GM23248 (cell line): ENCODE results near the gene SALL2. TPM values are rescaled to one million over a fixed set of nuclear protein-coding genes. Genes with fewer than 3 reads are reported as not detected.
A peak's percentile ranks its signal among the peaks of the same experiment; 100 is the strongest.

Experiments used
- DNase-seq: peaks from one replicate; pipeline ENCODE4 v3.0.0-alpha.2; 2015
- H2AFZ ChIP-seq: fragments of 200-600 bp; sonication (generic); 2 replicates; pipeline ENCODE4 v1.6.1; 2016; ENCODE audit warnings: antibody characterized with exemption
- H3F3A ChIP-seq: fragments of 200-600 bp; sonication (generic); 2 replicates; pipeline ENCODE4 v1.6.1; 2016; ENCODE audit warnings: mild to moderate bottlenecking, antibody characterized with exemption, mixed run types; ENCODE audit not compliant: insufficient read depth
- H3K27ac ChIP-seq: fragments of 200-600 bp; sonication (generic); 2 replicates; pipeline ENCODE4 v1.5.1; 2016; ENCODE audit warnings: mild to moderate bottlenecking
- H3K27me3 ChIP-seq: fragments of 200-600 bp; sonication (generic); replicated peaks from 2 replicates; pipeline ENCODE4 v1.6.1; 2016; ENCODE audit warnings: mild to moderate bottlenecking; ENCODE audit not compliant: insufficient read depth
- H3K36me3 ChIP-seq: fragments of 200-600 bp; sonication (generic); 2 replicates; pipeline ENCODE4 v1.6.1; 2016; ENCODE audit warnings: low read depth, mild to moderate bottlenecking
- H3K4me1 ChIP-seq: fragments of 200-600 bp; sonication (generic); 2 replicates; pipeline ENCODE4 v1.6.1; 2016; ENCODE audit warnings: mild to moderate bottlenecking; ENCODE audit not compliant: insufficient read depth
- H3K4me2 ChIP-seq: fragments of 200-600 bp; sonication (generic); one replicate; pipeline ENCODE4 v1.6.1; 2016; ENCODE audit warnings: mild to moderate bottlenecking; ENCODE audit not compliant: unreplicated experiment
- H3K4me3 ChIP-seq: fragments of 200-600 bp; sonication (generic); 2 replicates; pipeline ENCODE4 v1.5.1; 2016; ENCODE audit warnings: mild to moderate bottlenecking
- H3K79me2 ChIP-seq: fragments of 200-600 bp; sonication (generic); 2 replicates; pipeline ENCODE4 v1.6.1; 2016; ENCODE audit warnings: mild to moderate bottlenecking; ENCODE audit not compliant: insufficient read depth
- H3K9ac ChIP-seq: fragments of 200-600 bp; sonication (generic); 2 replicates; pipeline ENCODE4 v1.6.1; 2016; ENCODE audit warnings: mild to moderate bottlenecking
- H3K9me2 ChIP-seq: fragments of 200-600 bp; sonication (generic); 2 replicates; pipeline ENCODE4 v1.6.1; 2016; ENCODE audit warnings: mixed run types, mild to moderate bottlenecking, moderate library complexity; ENCODE audit not compliant: insufficient read depth
- H3K9me3 ChIP-seq: fragments of 200-600 bp; sonication (generic); one replicate; pipeline ENCODE4 v1.6.1; 2017; ENCODE audit warnings: low read depth
- H4K20me1 ChIP-seq: fragments of 200-600 bp; sonication (generic); 2 replicates; pipeline ENCODE4 v1.6.0; 2016; ENCODE audit not compliant: insufficient read depth
- EZH2 ChIP-seq: fragments of 200-600 bp; sonication (generic); IDR thresholded peaks from 2 replicates; pipeline ENCODE4 v1.6.1; 2018; ENCODE audit warnings: antibody characterized with exemption, mild to moderate bottlenecking; ENCODE audit not compliant: insufficient read depth, poor library complexity, severe bottlenecking
- EZH2phosphoT487 ChIP-seq: fragments of 200-600 bp; sonication (generic); IDR thresholded peaks from 2 replicates; pipeline ENCODE4 v1.6.1; 2018; ENCODE audit warnings: antibody characterized with exemption, moderate library complexity, mild to moderate bottlenecking, low read depth; ENCODE audit not compliant: insufficient read depth
- WGBS, 2 experiments: methylation state at CpG; one replicate each; pipeline ENCODE4 v1.1.6; 2015 to 2017; ENCODE audit warnings: low lambda C conversion rate in 2 of 2, low coverage in 1 of 2; ENCODE audit errors: missing lambda C conversion rate in 2 of 2; 5-methylcytosine and 5-hydroxymethylcytosine counted together
- in situ Hi-C: fragments of 300-500 bp; cut with MboI; formaldehyde crosslinking; loops from 2 replicates; pipeline ENCODE4 v1.15.0; 2020
- polyA plus RNA-seq: library from polyadenylated mRNA; unstranded; fragments of >200 nt; fragmentation: Nextera tagmentation; extraction: Ambion mirVana; gene quantifications from 2 replicates; pipeline ENCODE4 v1.2.1, GENCODE V29; 2016
- total RNA-seq: library from RNA; depleted of rRNA; stranded (reverse); fragments of >200 nt; shearing (Covaris generic); gene quantifications from 2 replicates; pipeline ENCODE4 v1.2.3, GENCODE V29; 2014

Gene SALL2
- total and polyA plus RNA-seq, 2 experiments from 2014 or later = 0.69 to 2.7 TPM

DNA sequence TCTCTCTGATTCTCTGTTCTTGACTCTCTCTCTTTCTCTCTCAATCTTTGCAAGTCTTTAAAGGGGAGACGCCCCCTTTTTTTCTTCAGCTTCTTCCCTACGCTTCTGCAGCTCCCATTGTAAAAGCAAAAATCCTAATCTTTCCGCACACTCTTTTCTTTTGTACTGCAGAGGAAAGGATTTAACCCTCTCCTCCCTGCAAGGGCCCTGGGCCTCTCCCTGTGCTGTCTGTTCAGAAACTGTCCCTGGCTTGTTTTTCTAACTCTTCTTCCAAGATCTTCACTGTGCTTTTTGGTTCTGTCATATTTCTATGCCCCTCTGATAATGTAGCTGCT lies 10.9 kb upstream of the SALL2 start:
- H3K4me1 ChIP-seq = no peaks in the 10 kb centered on the region
- peaks cover 64% of the 10 kb centered on the region for H3K27me3 ChIP-seq
- H3K9me3 ChIP-seq = no peaks in the 10 kb centered on the region
- H3F3A ChIP-seq = no peaks in the 10 kb centered on the region
- no peaks in the 10 kb centered on the region for H3K36me3 ChIP-seq
- H3K4me3 ChIP-seq = peak overlapping the region; percentile 25; the same call in 1 of the 2 replicates
- no peaks in the 10 kb centered on the region for H4K20me1 ChIP-seq
- 0 out of 2 replicates have a peak, but pooled peaks have one; percentile 3 for TF ChIP-seq EZH2phosphoT487
- TF ChIP-seq EZH2 = no peak
- no peak overlapping the region; the same call in 1 of the 2 replicates for H2AFZ ChIP-seq
- 6 to 8% methylated on average over 3 of the region's 3 CpGs for WGBS, 2 experiments
- no peak overlapping the region for H3K4me2 ChIP-seq
- H3K27ac ChIP-seq = no peak overlapping the region
- in situ Hi-C loops = no loop called here
- no peak overlapping the region for H3K9ac ChIP-seq
- no peaks in the 10 kb centered on the region for H3K9me2 ChIP-seq
- H3K79me2 ChIP-seq = no peaks in the 10 kb centered on the region
- DNase-seq = no peak

DNA sequence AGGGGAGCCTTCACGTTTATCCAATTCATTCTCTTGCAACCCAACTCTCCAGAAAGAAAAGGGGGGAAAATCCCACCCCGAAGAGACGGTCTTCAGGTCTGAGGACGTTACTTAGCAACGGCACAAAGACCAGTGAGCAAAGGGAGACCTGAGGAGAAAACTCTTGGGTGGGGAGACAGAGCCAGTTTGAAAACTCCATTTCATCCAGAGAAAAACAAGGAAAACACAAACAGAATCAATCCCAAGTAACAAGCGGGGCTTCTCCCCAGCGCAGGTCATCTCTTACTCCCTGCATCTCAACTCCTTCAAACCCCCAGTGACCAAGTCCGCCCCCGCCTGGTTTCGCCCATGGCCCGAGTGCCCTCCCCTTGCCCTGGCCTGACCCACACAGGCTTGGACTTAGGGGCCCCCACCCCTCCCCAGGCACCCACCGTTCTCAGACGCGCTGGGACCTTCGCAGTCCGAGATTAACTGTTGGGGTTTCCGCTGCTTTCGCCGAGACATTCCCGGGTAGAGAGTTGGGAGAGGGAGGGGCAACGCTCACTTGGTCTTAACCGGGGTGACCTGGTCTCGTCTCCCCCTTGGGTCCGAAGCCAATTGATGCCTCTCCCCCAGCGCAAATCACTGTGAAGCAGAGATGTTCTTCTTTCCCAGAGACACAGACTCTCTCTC lies 10.4 kb upstream of the SALL2 start:
- in situ Hi-C loops = no loop called here
- Histone ChIP-seq H3K4me2 (peak overlapping the region; percentile 41), H3K4me3 (peak overlapping the region; percentile 25), H3K4me1 (no peaks in the 10 kb centered on the region), H3K9me2 (no peaks in the 10 kb centered on the region), H4K20me1 (no peaks in the 10 kb centered on the region), H3K27ac (no peak overlapping the region), H3K79me2 (no peaks in the 10 kb centered on the region), H3K9me3 (no peaks in the 10 kb centered on the region), H3K27me3 (peaks cover 64% of the 10 kb centered on the region), H2AFZ (peak overlapping the region; percentile 34; the same call in 1 of the 2 replicates), H3F3A (no peaks in the 10 kb centered on the region), H3K36me3 (no peaks in the 10 kb centered on the region), H3K9ac (no peak overlapping the region)
- no peak for TF ChIP-seq EZH2
- TF ChIP-seq EZH2phosphoT487 = no peak
- no peak for DNase-seq
- 2 to 4% methylated on average over 23 to 25 of the region's 25 CpGs for WGBS, 2 experiments

DNA sequence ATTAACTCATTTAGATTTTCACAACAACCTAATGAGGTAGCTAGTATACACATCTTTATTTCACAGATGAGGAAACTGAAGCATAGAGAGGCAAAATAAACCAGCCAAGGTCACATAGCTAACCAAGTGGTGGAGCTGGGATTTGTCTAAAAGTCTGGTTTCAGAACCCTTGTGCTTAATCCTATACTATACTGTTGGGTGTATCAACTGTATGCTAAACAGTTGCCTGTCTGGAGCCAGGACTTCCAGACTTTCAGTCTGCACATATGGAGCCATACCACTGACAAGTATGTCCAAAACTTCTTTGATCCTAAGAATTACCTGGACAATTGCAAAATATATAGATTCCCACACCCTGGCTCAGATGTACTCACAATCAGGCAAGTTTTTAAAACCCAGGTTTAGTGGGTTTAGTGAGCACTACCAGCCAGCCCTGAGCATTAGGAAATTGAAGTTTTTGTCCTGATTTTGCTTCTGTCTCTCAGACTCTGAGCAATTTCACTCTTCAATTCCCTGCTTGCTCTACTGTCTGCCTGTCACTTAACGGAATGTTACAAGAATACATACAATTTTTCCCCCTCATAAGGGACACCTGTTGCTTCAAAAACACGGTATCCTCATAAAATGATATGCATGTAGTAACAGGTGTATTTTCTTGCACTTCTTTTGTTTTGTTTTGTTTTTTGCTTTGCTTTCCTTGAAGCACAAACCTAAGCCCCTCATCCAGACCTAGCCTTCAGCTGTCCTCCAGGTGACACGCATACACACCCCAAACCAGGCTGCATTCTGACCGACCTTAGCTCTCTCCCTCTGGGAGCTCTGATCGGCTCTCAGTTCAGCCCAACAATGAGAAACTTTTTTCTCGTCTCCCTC lies 9.6 kb upstream of the SALL2 start:
- Histone ChIP-seq H3K4me3 (0 out of 2 replicates have a peak overlapping the region, but pooled peaks have one; percentile 25), H3K4me2 (no peak overlapping the region), H3K9ac (no peak overlapping the region), H3F3A (no peaks in the 10 kb centered on the region), H2AFZ (peak overlapping the region; percentile 34; the same call in 1 of the 2 replicates), H3K9me2 (no peaks in the 10 kb centered on the region), H3K79me2 (no peaks in the 10 kb centered on the region), H3K27me3 (peaks cover 68% of the 10 kb centered on the region), H4K20me1 (no peaks in the 10 kb centered on the region), H3K36me3 (no peaks in the 10 kb centered on the region), H3K4me1 (no peaks in the 10 kb centered on the region), H3K9me3 (no peaks in the 10 kb centered on the region), H3K27ac (no peak overlapping the region)
- TF ChIP-seq EZH2 = peak; percentile 56
- no peak for TF ChIP-seq EZH2phosphoT487
- 11 to 12% methylated on average over 6 of the region's 6 CpGs for WGBS, 2 experiments
- in situ Hi-C loops = no loop called here
- DNase-seq = no peak

DNA sequence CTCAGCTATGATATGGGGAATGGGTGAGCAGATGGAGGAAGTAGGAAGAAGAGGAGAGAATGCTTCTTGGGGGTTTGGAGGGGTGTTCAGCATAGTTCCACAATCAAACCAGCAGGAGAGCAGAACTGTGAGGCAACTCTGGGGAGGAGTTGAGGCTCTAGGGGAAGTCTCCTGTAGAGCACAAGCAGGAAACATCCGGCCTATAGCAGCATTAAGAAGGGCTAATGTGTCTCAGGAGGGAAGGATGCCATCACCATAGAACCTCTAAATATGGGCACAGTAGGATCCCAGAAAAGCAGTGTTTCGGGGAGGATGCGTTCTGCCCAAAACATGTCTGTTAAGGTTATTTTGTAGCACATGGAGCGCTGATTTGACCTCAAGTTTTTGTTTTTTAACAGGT lies 8.4 kb upstream of the SALL2 start:
- DNase-seq = no peak
- Histone ChIP-seq H2AFZ (no peak overlapping the region), H3K36me3 (no peaks in the 10 kb centered on the region), H3K27me3 (peaks cover 70% of the 10 kb centered on the region), H3K9ac (no peak overlapping the region), H3K9me3 (no peaks in the 10 kb centered on the region), H3K4me1 (no peaks in the 10 kb centered on the region), H3K79me2 (no peaks in the 10 kb centered on the region), H3F3A (no peaks in the 10 kb centered on the region), H3K27ac (no peak overlapping the region), H4K20me1 (no peaks in the 10 kb centered on the region), H3K4me3 (no peak overlapping the region), H3K9me2 (no peaks in the 10 kb centered on the region), H3K4me2 (no peak overlapping the region)
- TF ChIP-seq EZH2 = no peak
- no peak for TF ChIP-seq EZH2phosphoT487
- in situ Hi-C loops = no loop called here
- WGBS, 2 experiments = 48 to 59% methylated on average over 4 of the region's 4 CpGs
